Left renal pelvis (tissue), 4 donors: ENCODE data around the gene SCML2. TPM values are rescaled to one million over a fixed set of nuclear protein-coding genes. Genes with fewer than 3 reads are reported as not detected.
"Not testable (repeated sequence)": the region's sequence is repeated elsewhere in the genome, so short reads cannot be mapped to it uniquely, and the experiment has no call there.

Experiments used
- DNase-seq, 4 donors: peaks; one replicate each; pipeline ENCODE4 v3.0.0-alpha.2; 2013; ENCODE audit warnings: low read depth in 4 of 4, low spot score in 3 of 4
- polyA plus RNA-seq, 4 donors: library from polyadenylated mRNA; unstranded; fragments of 120-200 nt; gene quantifications; one replicate each; pipeline ENCODE4 v1.2.1, GENCODE V29; 2013; ENCODE audit not compliant: insufficient read length in 4 of 4

SCML2 gene
- polyA plus RNA-seq, 4 donors: 9.9 to 13.3 (median 10.8) TPM

GRCh38 chrX:18272222-18272621, 82.3 kb downstream of the SCML2 start:
- no peak for DNase-seq

- no peak for DNase-seq
Observed at GRCh38 chrX:18271725-18272124, 82.8 kb downstream of the SCML2 start.

GRCh38 chrX:18271309-18271708, 83.2 kb downstream of the SCML2 start:
- DNase-seq: no peak

GRCh38 chrX:18255059-18255458, 99.4 kb downstream of the SCML2 start:
- no peak for DNase-seq

GRCh38 chrX:18252644-18253359, 101.7 kb downstream of the SCML2 start:
- no peak for DNase-seq

- DNase-seq: not testable (repeated sequence)
Observed at GRCh38 chrX:18229646-18230045, 124.8 kb downstream of the SCML2 start.

GRCh38 chrX:18228069-18228468, 126.4 kb downstream of the SCML2 start:
- no peak for DNase-seq

- DNase-seq: no peak
Observed at GRCh38 chrX:18227458-18227857, 127.0 kb downstream of the SCML2 start.

GRCh38 chrX:18220786-18221185, 133.7 kb downstream of the SCML2 start, which contains the start of gene BEND2:
Gene BEND2, minus strand, starts transcription at chrX:18220886. Its CDS starts 136 bp downstream, at chrX:18220750.
- DNase-seq: no peak

- peak in 1 of 4 donors; percentile 0 for DNase-seq
Observed at GRCh38 chrX:18210470-18210869, 144.0 kb downstream of the SCML2 start.

GRCh38 chrX:18206657-18207056, 147.8 kb downstream of the SCML2 start:
- no peak for DNase-seq

- no peak for DNase-seq
Observed at GRCh38 chrX:18203631-18204030, 150.9 kb downstream of the SCML2 start.

GRCh38 chrX:18194688-18195087, 159.8 kb downstream of the SCML2 start:
- no peak for DNase-seq

Other genes with a start within 250 kb of the SCML2 start
- gene BEND2, start 133.8 kb downstream of the SCML2 start, polyA plus RNA-seq: under 1 TPM in 2 of 4 donors, not detected in 2; 0.09 to 0.10 TPM
- 10 to 100 TPM; 13.5 to 17.0 (median 16.2) TPM for gene CDKL5, start 70.9 kb upstream of the SCML2 start, polyA plus RNA-seq